K562 (cell line): ENCODE measurements around the gene LY6G6C. TPM values are rescaled to one million over a fixed set of nuclear protein-coding genes. Genes with fewer than 3 reads are reported as not detected.

ENCODE experiments used
- ATF7 ChIP-seq: fragments of 450-650 bp; IDR thresholded peaks from 2 replicates; pipeline ENCODE4 v1.7.1; 2014; ENCODE audit warnings: mild to moderate bottlenecking, moderate library complexity
- CHCHD3 ChIP-seq: fragments of 250-450 bp; sonication (Bioruptor Pico); IDR thresholded peaks from 2 replicates; pipeline ENCODE4 v2.1.2; 2022; ENCODE audit warnings: mild to moderate bottlenecking
- MAFK ChIP-seq: IDR thresholded peaks from 2 replicates; pipeline ENCODE4 v1.6.1; 2011; ENCODE audit warnings: low read length, improper control_type of control experiment
- PHF8 ChIP-seq: fragments of 200-600 bp; sonication (generic); IDR thresholded peaks from 2 replicates; pipeline ENCODE4 v1.6.1; 2012; ENCODE audit warnings: mixed run types, mild to moderate bottlenecking, inconsistent platforms, low read length, moderate library complexity, borderline replicate concordance
- PHTF2 ChIP-seq: fragments of 250-450 bp; sonication (Bioruptor Pico); IDR thresholded peaks from 2 replicates; pipeline ENCODE4 v1.5.0; 2021; ENCODE audit warnings: mild to moderate bottlenecking
- TAF7 ChIP-seq: fragments of 450-650 bp; IDR thresholded peaks from 2 replicates; pipeline ENCODE4 v1.6.1; 2016; ENCODE audit warnings: missing genetic modification characterization, missing compliant biosample characterization
- TBL1XR1 ChIP-seq, 2 experiments: IDR thresholded peaks; 2 replicates each; pipeline ENCODE4 v1.6.1; 2012; ENCODE audit warnings: improper control_type of control experiment in 2 of 2, low read length in 2 of 2, mild to moderate bottlenecking in 1 of 2
- TOE1 ChIP-seq, 2 experiments: fragments of 450-650 bp in 1 of 2; sonication (generic) in 1 of 2; formaldehyde crosslinking in 1 of 2; IDR thresholded peaks; 2 replicates each; pipeline versions ENCODE4 v1.7.1 to v1.8.0; 2016 to 2022; ENCODE audit warnings: borderline replicate concordance in 2 of 2, mild to moderate bottlenecking in 2 of 2, antibody characterized with exemption in 1 of 2, inconsistent platforms in 1 of 2, low read depth in 1 of 2, missing genetic modification reagents in 1 of 2, moderate library complexity in 1 of 2
- ZC3H8 ChIP-seq: fragments of 450-650 bp; IDR thresholded peaks from 2 replicates; pipeline ENCODE4 v1.6.1; 2017
- ZNF121 ChIP-seq: sonication (generic); formaldehyde crosslinking; conservative IDR thresholded peaks from 2 replicates; pipeline ENCODE4 v1.8.0; 2022; ENCODE audit warnings: missing genetic modification reagents
- polyA plus RNA-seq, 8 experiments: library from polyadenylated mRNA; depleted of rRNA in 4 of 8; stranded (reverse) in 5 of 8; unstranded in 3 of 8; fragments of >200 nt; fragmentation: Nextera tagmentation in 2 of 8; fragmentation: Illumina TruSeq in 1 of 8; extraction: Ambion mirVana in 2 of 8; extraction: Trizol in 1 of 8; gene quantifications; 2 replicates each; pipeline versions ENCODE4 v1.2.1 to v1.2.3, GENCODE V29; 2011 to 2014; ENCODE audit warnings: inconsistent platforms in 1 of 8, missing spikeins in 1 of 8
- total RNA-seq, 7 experiments: library from RNA; depleted of rRNA in 6 of 7; stranded (reverse); fragments of >200 nt in 6 of 7; fragmentation: Illumina TruSeq in 2 of 7; extraction: Trizol in 2 of 7; gene quantifications; 2 replicates each; pipeline versions ENCODE4 v1.2.1 to v1.2.3, GENCODE V29; 2011 to 2021; ENCODE audit warnings: low replicate concordance in 1 of 7
- TF ChIP-seq, protein P1 (sequence below): sonication (generic); formaldehyde crosslinking; IDR thresholded peaks from 2 replicates; pipeline ENCODE4 v1.8.1; 2023; ENCODE audit warnings: missing genetic modification reagents, mild to moderate bottlenecking, borderline replicate concordance
- TF ChIP-seq, protein P2 (sequence below), 2 experiments: IDR thresholded peaks; 2 replicates each; pipeline ENCODE4 v1.6.1; 2012; ENCODE audit warnings: improper control_type of control experiment in 2 of 2, low read depth in 2 of 2, low read length in 2 of 2, borderline replicate concordance in 1 of 2
- TF ChIP-seq, protein P3 (sequence below): fragments of 450-650 bp; IDR thresholded peaks from 2 replicates; pipeline ENCODE4 v1.6.1; 2017; ENCODE audit warnings: antibody characterized with exemption
- TF ChIP-seq, protein P4 (sequence below), 2 experiments: fragments of 450-650 bp in 1 of 2; sonication (generic) in 1 of 2; formaldehyde crosslinking in 1 of 2; IDR thresholded peaks in 1 of 2; conservative IDR thresholded peaks in 1 of 2; 2 replicates each; pipeline versions ENCODE4 v1.6.1 to v1.8.1; 2016 to 2023; ENCODE audit warnings: mild to moderate bottlenecking in 2 of 2, moderate library complexity in 2 of 2, inconsistent platforms in 1 of 2, missing genetic modification reagents in 1 of 2

The LY6G6C gene
- total and polyA plus RNA-seq, 9 of the 15 experiments (the other 6 are each of a cell fraction or from before 2014, with no cell fraction given) = 0.06 to 0.20 TPM; not detected in 7

DNA sequence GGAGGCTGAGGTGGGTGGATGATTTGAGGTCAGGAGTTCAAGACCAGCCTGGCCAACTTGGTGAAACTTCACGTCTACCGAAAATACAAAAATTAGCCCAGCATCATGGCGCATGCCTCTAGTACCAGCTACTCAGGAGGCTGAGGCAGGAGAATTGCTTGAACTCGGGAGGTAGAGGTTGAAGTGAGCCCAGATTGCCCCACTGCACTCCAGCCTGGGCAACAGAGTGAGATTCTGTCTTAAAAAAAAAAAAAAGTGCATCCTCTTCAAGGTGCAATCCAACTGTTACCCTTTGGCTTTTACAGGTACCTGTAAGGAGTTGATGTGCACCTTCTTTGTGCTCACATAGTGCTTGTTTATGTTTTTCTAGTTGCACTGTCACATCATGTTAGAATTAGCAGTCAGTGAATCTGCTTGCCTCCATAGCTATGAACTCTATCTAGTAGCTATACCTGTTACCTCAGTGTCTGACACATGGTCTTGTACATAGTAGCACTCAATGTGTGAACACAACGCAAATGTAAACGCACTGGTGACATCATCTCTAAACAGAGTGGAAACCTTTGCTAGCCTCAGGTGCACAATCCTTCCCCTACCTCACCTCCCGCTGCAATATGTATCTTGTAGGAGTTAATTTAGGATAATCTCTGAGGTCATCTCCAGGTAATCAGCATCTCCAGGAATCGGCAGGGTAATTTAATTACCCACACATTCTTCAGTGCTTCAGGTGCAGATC lies 27.9 kb upstream of the LY6G6C start (continued):
- TF ChIP-seq, protein P1, sequence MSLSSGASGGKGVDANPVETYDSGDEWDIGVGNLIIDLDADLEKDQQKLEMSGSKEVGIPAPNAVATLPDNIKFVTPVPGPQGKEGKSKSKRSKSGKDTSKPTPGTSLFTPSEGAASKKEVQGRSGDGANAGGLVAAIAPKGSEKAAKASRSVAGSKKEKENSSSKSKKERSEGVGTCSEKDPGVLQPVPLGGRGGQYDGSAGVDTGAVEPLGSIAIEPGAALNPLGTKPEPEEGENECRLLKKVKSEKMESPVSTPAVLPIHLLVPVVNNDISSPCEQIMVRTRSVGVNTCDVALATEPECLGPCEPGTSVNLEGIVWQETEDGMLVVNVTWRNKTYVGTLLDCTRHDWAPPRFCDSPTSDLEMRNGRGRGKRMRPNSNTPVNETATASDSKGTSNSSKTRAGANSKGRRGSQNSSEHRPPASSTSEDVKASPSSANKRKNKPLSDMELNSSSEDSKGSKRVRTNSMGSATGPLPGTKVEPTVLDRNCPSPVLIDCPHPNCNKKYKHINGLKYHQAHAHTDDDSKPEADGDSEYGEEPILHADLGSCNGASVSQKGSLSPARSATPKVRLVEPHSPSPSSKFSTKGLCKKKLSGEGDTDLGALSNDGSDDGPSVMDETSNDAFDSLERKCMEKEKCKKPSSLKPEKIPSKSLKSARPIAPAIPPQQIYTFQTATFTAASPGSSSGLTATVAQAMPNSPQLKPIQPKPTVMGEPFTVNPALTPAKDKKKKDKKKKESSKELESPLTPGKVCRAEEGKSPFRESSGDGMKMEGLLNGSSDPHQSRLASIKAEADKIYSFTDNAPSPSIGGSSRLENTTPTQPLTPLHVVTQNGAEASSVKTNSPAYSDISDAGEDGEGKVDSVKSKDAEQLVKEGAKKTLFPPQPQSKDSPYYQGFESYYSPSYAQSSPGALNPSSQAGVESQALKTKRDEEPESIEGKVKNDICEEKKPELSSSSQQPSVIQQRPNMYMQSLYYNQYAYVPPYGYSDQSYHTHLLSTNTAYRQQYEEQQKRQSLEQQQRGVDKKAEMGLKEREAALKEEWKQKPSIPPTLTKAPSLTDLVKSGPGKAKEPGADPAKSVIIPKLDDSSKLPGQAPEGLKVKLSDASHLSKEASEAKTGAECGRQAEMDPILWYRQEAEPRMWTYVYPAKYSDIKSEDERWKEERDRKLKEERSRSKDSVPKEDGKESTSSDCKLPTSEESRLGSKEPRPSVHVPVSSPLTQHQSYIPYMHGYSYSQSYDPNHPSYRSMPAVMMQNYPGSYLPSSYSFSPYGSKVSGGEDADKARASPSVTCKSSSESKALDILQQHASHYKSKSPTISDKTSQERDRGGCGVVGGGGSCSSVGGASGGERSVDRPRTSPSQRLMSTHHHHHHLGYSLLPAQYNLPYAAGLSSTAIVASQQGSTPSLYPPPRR = peak; percentile 55; the same call in 1 of the 2 replicates
- no peak for TF ChIP-seq TOE1 (IDR thresholded peaks at IDR 0.05; ENCODE audit: borderline replicate concordance)
- peak; percentile 76; the same call in 1 of the 2 replicates for TF ChIP-seq TOE1 (CRISPR knock-in tag; IDR thresholded peaks at IDR 0.05; ENCODE audit: borderline replicate concordance, low read depth)
- TF ChIP-seq TAF7 (tag) = no peak
- TF ChIP-seq TBL1XR1 (IDR thresholded peaks at IDR 0.05; ENCODE audit: low read length in 2 of 2) = no peak
- TF ChIP-seq CHCHD3 (CRISPR knock-in tag) = no peak
- no peak for TF ChIP-seq ZC3H8
- no peak for TF ChIP-seq PHTF2 (CRISPR knock-in tag)
- no peak for TF ChIP-seq MAFK
- TF ChIP-seq, protein P2, sequence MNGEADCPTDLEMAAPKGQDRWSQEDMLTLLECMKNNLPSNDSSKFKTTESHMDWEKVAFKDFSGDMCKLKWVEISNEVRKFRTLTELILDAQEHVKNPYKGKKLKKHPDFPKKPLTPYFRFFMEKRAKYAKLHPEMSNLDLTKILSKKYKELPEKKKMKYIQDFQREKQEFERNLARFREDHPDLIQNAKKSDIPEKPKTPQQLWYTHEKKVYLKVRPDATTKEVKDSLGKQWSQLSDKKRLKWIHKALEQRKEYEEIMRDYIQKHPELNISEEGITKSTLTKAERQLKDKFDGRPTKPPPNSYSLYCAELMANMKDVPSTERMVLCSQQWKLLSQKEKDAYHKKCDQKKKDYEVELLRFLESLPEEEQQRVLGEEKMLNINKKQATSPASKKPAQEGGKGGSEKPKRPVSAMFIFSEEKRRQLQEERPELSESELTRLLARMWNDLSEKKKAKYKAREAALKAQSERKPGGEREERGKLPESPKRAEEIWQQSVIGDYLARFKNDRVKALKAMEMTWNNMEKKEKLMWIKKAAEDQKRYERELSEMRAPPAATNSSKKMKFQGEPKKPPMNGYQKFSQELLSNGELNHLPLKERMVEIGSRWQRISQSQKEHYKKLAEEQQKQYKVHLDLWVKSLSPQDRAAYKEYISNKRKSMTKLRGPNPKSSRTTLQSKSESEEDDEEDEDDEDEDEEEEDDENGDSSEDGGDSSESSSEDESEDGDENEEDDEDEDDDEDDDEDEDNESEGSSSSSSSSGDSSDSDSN (IDR thresholded peaks at IDR 0.05; ENCODE audit: borderline replicate concordance in 1 of 2, low read depth in 2 of 2, low read length in 2 of 2) = no peak
- TF ChIP-seq, protein P3, sequence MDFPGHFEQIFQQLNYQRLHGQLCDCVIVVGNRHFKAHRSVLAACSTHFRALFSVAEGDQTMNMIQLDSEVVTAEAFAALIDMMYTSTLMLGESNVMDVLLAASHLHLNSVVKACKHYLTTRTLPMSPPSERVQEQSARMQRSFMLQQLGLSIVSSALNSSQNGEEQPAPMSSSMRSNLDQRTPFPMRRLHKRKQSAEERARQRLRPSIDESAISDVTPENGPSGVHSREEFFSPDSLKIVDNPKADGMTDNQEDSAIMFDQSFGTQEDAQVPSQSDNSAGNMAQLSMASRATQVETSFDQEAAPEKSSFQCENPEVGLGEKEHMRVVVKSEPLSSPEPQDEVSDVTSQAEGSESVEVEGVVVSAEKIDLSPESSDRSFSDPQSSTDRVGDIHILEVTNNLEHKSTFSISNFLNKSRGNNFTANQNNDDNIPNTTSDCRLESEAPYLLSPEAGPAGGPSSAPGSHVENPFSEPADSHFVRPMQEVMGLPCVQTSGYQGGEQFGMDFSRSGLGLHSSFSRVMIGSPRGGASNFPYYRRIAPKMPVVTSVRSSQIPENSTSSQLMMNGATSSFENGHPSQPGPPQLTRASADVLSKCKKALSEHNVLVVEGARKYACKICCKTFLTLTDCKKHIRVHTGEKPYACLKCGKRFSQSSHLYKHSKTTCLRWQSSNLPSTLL = no peak
- TF ChIP-seq, protein P4, sequence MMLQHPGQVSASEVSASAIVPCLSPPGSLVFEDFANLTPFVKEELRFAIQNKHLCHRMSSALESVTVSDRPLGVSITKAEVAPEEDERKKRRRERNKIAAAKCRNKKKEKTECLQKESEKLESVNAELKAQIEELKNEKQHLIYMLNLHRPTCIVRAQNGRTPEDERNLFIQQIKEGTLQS (IDR thresholded peaks at IDR 0.05) = peak; percentile 81
- TF ChIP-seq, protein P4 (CRISPR knock-in tag; conservative IDR thresholded peaks at IDR 0.05) = no peak
- TF ChIP-seq PHF8 = no peak
- TF ChIP-seq ATF7 = peak; percentile 69
- TF ChIP-seq ZNF121 (CRISPR knock-in tag) = peak; percentile 67; the same call in 1 of the 2 replicates
